ENCODE results near the gene CTBP2. TPM values are rescaled to one million over a fixed set of nuclear protein-coding genes. Genes with fewer than 3 reads are reported as not detected.

Gene CTBP2
- total and polyA plus RNA-seq, 11 donors, result 10.1 to 45.5 (median 29.1) TPM

DNA sequence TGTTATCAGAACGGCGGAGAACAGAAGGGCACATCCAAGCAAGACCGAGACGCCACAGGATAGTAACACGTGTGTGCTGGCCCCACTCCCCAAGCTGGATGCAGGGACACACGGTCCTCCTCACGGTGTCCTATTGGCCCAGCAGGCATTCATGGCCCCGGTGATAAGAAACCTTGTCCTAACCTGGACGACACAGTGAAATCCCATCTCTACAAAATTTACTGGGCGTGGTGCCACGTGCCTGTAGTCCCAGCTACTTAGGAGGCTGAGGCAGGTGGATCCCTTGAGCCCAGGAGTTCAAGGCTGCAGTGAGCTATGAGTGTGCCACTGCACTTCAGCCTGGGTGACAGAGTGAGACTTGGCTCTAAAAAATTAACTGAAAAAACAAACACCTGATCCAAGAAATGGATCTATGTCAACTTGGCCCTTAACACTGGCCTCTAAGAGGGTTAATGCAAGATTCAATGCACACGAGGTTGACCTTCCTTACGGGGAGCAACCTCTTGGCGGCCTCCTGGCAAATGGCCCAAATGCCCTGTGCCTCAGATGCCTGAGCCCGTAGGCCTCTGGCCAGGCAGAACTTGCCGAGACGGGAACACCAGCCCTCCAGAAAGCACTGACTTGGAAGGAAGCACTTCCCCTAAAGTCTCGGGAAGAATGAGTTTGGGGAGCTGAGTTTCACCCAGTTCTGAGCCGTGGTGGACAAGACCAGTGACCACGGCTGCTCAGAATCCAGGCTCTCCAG, 146.1 kb downstream of the CTBP2 start:
- 55 to 65% (median 64%) methylated on average over 15 to 20 of the region's 20 CpGs for WGBS, 4 donors
- TF ChIP-seq, protein P1, sequence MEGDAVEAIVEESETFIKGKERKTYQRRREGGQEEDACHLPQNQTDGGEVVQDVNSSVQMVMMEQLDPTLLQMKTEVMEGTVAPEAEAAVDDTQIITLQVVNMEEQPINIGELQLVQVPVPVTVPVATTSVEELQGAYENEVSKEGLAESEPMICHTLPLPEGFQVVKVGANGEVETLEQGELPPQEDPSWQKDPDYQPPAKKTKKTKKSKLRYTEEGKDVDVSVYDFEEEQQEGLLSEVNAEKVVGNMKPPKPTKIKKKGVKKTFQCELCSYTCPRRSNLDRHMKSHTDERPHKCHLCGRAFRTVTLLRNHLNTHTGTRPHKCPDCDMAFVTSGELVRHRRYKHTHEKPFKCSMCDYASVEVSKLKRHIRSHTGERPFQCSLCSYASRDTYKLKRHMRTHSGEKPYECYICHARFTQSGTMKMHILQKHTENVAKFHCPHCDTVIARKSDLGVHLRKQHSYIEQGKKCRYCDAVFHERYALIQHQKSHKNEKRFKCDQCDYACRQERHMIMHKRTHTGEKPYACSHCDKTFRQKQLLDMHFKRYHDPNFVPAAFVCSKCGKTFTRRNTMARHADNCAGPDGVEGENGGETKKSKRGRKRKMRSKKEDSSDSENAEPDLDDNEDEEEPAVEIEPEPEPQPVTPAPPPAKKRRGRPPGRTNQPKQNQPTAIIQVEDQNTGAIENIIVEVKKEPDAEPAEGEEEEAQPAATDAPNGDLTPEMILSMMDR (IDR thresholded peaks at IDR 0.05), result no peak
- no peak for TF ChIP-seq POLR2A (IDR thresholded peaks at IDR 0.05)
- ATAC-seq, result peak in 3 of 4 donors; percentile 10 to 22 (median 13)
- no peaks in the 10 kb centered on the region for H3K9me3 ChIP-seq
- H3K36me3 ChIP-seq, result no peaks in the 10 kb centered on the region
- peaks cover 29 to 98% (median 84%) of the 10 kb centered on the region in 12 donors for H3K4me1 ChIP-seq
- intact Hi-C loops (cut with DNase I), result no loop called here
- no peak overlapping the region for H3K4me3 ChIP-seq
- peak overlapping the region in 11 of 12 donors; percentile 50 to 78 (median 71) for H3K27ac ChIP-seq
- peak in 4 of 5 donors; percentile 62 to 76 (median 70) for DNase-seq
- no peaks in the 10 kb centered on the region for H3K27me3 ChIP-seq

DNA sequence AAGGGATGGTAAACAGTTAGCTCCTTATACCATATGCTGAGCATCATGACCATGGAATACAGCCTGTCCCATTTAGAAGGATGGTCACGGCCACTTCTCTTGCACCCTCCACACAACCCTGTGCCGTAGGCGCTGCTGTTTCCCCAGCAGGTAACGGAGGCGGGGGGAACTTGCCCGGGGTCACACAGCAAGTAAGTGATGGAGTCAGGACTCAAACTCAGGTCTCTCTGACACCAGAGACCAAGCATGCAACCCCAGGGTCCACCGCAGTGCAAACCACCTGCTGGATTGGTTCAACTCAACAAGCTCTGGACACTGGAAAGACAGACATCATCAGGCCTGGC, 146.9 kb downstream of the CTBP2 start:
- H3K9me3 ChIP-seq, result no peaks in the 10 kb centered on the region

DNA sequence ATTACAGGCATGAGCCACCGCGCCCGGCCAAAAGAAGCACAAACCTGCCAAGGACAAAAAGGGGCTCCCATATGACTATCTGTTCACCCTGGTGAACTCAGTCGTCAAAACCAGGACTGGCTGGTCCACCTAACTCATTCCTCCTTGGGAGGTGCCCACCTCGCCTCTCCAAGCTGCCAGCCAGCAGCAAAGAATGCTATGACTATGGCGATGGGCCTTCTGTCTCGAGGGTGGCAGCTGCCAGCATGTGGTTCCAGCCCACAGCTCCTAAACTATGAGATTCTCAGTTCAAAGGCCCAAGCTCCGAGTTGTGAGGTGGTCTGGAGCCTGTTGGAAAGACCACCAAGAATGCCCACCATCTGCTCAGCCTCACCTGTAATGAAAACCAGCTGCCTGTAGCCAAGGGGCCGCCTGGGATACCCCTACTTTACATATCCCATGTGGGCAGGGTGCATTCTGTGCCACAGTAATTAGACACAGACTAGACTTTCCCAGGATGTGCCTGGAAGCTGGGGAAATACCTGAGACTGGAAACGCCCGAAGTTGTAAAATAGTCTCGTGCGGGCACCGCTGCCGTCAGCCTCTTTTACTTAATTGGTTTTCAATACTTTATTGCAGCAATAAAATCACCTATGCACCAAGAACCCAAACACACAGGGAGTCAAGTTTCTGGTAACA, 147.4 kb downstream of the CTBP2 start:
- TF ChIP-seq POLR2A (IDR thresholded peaks at IDR 0.05), result no peak
- TF ChIP-seq, protein P1 (IDR thresholded peaks at IDR 0.05), result no peak
- H3K4me3 ChIP-seq, result no peak overlapping the region
- intact Hi-C loops (cut with DNase I), result no loop called here
- H3K9me3 ChIP-seq, result no peaks in the 10 kb centered on the region
- H3K4me1 ChIP-seq, result peaks cover 27 to 94% (median 73%) of the 10 kb centered on the region in 12 donors
- 94 to 98% (median 96%) methylated on average over 11 to 15 of the region's 15 CpGs for WGBS, 4 donors
- H3K27me3 ChIP-seq, result no peaks in the 10 kb centered on the region
- DNase-seq, result peak in 2 of 5 donors; percentile 17 to 35
- H3K27ac ChIP-seq, result peak overlapping the region in 7 of 12 donors; percentile 38 to 81 (median 74)
- peaks cover 0 to 7% (median 0%) of the 10 kb centered on the region in 9 donors for H3K36me3 ChIP-seq
- no peak for ATAC-seq

More for the DNA sequence above, 146.9 kb downstream of the CTBP2 start:
- ATAC-seq (no peak), DNase-seq (peak in 1 of 5 donors; percentile 37)
- WGBS, 4 donors, result 98 to 99% (median 99%) methylated on average over 7 of the region's 7 CpGs
- H3K4me1 ChIP-seq, result peaks cover 28 to 94% (median 77%) of the 10 kb centered on the region in 12 donors
- H3K27me3 ChIP-seq, result no peaks in the 10 kb centered on the region
- intact Hi-C loops (cut with DNase I), result no loop called here
- no peak for TF ChIP-seq POLR2A (IDR thresholded peaks at IDR 0.05)
- TF ChIP-seq, protein P1 (IDR thresholded peaks at IDR 0.05), result no peak
- H3K36me3 ChIP-seq, result peaks cover 0 to 2% (median 0%) of the 10 kb centered on the region in 9 donors
- no peak overlapping the region for H3K27ac ChIP-seq
- no peak overlapping the region for H3K4me3 ChIP-seq
